Naive thymus-derived CD8-positive, alpha-beta T cell (primary cell): ENCODE results near the gene LRRIQ4. TPM values are rescaled to one million over a fixed set of nuclear protein-coding genes. Genes with fewer than 3 reads are reported as not detected.
A peak's percentile ranks its signal among the peaks of the same experiment; 100 is the strongest.

Source experiments
- ATAC-seq, 2 donors: fragments of 150-1000 bp; cut with Tn5 transposase in 1 of 2; sonication (Bioruptor Pico), chemical (Tn5 transposase) in 1 of 2; 1 replicate in 1 of 2; 2 replicates in 1 of 2; pipeline ENCODE4 v1.10.0; 2021; ENCODE audit warnings: mild to moderate bottlenecking in 2 of 2, moderate library complexity in 2 of 2
- POLR2A ChIA-PET: fragments of 350-600 bp; sonication (Branson Sonifier 250); formaldehyde crosslinking; loops from one replicate; lab custom pipeline; 2021; ENCODE audit warnings: antibody characterized with exemption; lab: Charles Lee
- DNase-seq, 10 donors: peaks; one replicate each; pipeline versions ENCODE4 v3.0.0 to v3.0.0-alpha.2; 2020 to 2022
- H3K27ac Mint-ChIP-seq, 10 donors: one replicate each; pipeline ENCODE4 v1.8.0; 2020 to 2022; ENCODE audit warnings: mild to moderate bottlenecking in 10 of 10, mixed read lengths in 10 of 10, moderate library complexity in 4 of 10, inconsistent platforms in 1 of 10
- H3K27me3 Mint-ChIP-seq, 5 donors: one replicate each; pipeline ENCODE4 v1.8.0; 2021 to 2022; ENCODE audit warnings: mixed read lengths in 5 of 5
- H3K36me3 Mint-ChIP-seq, 3 donors: one replicate each; pipeline ENCODE4 v1.8.0; 2020 to 2022; ENCODE audit warnings: mixed read lengths in 3 of 3, mild to moderate bottlenecking in 2 of 3, inconsistent platforms in 1 of 3
- H3K4me1 Mint-ChIP-seq, 4 donors: one replicate each; pipeline ENCODE4 v1.8.0; 2021 to 2022; ENCODE audit warnings: mixed read lengths in 4 of 4
- H3K4me3 Mint-ChIP-seq, 10 donors: one replicate each; pipeline ENCODE4 v1.8.0; 2020 to 2022; ENCODE audit warnings: mild to moderate bottlenecking in 10 of 10, mixed read lengths in 10 of 10, moderate library complexity in 6 of 10, inconsistent platforms in 1 of 10
- H3K9me3 Mint-ChIP-seq, 9 donors: one replicate each; pipeline ENCODE4 v1.8.0; 2020 to 2022; ENCODE audit warnings: mixed read lengths in 9 of 9, mild to moderate bottlenecking in 3 of 9, inconsistent platforms in 1 of 9, moderate library complexity in 1 of 9
- polyA plus RNA-seq, 3 donors: library from polyadenylated mRNA; unstranded; fragments of 300-500 nt; fragmentation: Illumina TruSeq; gene quantifications; one replicate each; pipeline ENCODE4 v1.2.3, GENCODE V29; 2021
- total RNA-seq, 8 experiments: library from RNA in 2 of 8; stranded (reverse) in 2 of 8; gene quantifications; one replicate each; pipeline ENCODE4 v1.2.3 and lab custom pipeline; 2021 to 2026

Gene LRRIQ4
- total and polyA plus RNA-seq, 5 experiments from 2014 or later = 0.19 TPM; not detected in 4

- Mint-ChIP-seq H3K27me3 (no peaks in the 10 kb centered on the region), H3K27ac (no peak overlapping the region), H3K4me1 (peaks cover 29 to 70% (median 65%) of the 10 kb centered on the region in 4 donors), H3K4me3 (no peak overlapping the region), H3K36me3 (peaks cover 8 to 85% (median 11%) of the 10 kb centered on the region in 3 donors), H3K9me3 (no peaks in the 10 kb centered on the region)
- ATAC-seq (no peak), DNase-seq (no peak)
- POLR2A ChIA-PET = interaction anchor here (1.1 kb wide), 1 partner anchor 13 kb away, joined by 4 read pairs; the partner anchor contains the start of gene TERC
Observed at GRCh38 chr3:169777822-169778221, 34.8 kb upstream of the LRRIQ4 start.

DNA sequence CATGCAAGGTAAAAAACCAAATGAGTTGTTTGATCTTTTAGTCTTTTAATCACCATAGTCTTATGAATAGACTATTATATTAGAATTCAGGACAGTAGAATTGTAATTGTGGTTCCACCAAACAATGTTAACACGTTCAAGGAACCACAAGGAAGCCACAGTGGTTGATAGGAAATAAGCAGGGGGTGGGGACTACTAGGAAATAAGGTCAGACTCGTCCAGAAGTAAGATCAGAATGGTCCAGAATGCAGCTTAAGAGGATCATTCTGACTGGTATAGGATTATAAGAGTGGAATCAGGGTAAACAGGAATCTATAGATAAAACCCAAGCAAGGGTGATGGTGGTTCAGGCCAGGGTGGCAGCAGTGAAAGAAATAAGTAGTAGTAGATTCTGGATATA, 31.9 kb upstream of the LRRIQ4 start:
- no peak for ATAC-seq
- H3K27ac Mint-ChIP-seq = peak overlapping the region in 7 of 10 donors; percentile 2 to 79 (median 28)
- no peaks in the 10 kb centered on the region for H3K9me3 Mint-ChIP-seq

DNA sequence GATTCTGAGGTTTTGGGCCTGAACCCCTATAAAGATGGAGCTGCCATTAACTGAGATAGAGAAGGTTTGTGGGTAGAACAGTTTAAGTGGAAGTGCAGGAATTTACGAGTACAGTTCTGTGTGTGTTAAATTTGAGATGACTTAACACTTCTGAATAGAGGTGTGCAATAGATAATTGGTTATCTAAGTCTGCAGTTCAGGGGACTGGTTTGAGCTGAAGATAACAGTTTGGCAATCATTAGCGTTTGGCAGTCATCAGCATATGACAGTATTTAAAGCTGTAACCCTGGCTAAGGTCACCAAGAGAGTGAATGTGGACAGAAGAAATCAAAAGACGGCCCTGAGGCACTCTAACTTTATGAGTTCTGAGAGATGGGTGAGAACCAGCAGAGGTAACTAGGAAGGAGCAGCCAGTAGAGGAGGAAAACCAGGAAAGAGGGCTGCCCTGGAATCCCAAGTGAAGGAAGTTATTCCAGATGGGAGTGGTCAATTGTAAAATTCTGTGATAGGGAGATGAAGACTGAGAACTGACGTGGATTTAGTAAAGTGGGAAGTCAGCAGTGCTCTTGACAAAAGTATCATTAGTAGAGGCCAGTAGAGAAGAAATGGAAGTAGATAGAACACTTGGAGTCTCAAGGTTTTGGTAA, 31.3 kb upstream of the LRRIQ4 start:
- POLR2A ChIA-PET = interaction anchor here (1.0 kb wide), 1 partner anchor 17 kb away, joined by 3 read pairs; the partner anchor contains the start of gene TERC
- H3K36me3 Mint-ChIP-seq = peaks cover 8 to 86% (median 17%) of the 10 kb centered on the region in 3 donors
- no peak overlapping the region for H3K4me3 Mint-ChIP-seq
- no peaks in the 10 kb centered on the region for H3K27me3 Mint-ChIP-seq
- H3K27ac Mint-ChIP-seq = peak overlapping the region in 8 of 10 donors; percentile 5 to 79 (median 30)
- H3K9me3 Mint-ChIP-seq = no peaks in the 10 kb centered on the region
- peaks cover 20 to 42% (median 40%) of the 10 kb centered on the region in 4 donors for H3K4me1 Mint-ChIP-seq
- no peak for ATAC-seq
- no peak for DNase-seq

More for the DNA sequence above, 31.9 kb upstream of the LRRIQ4 start:
- Mint-ChIP-seq H3K4me3 (peak overlapping the region in 2 of 10 donors; percentile 15 to 36), H3K4me1 (peaks cover 22 to 46% (median 44%) of the 10 kb centered on the region in 4 donors), H3K36me3 (peaks cover 8 to 86% (median 11%) of the 10 kb centered on the region in 3 donors), H3K27me3 (no peaks in the 10 kb centered on the region)
- DNase-seq = no peak
- POLR2A ChIA-PET = interaction anchor here (1.0 kb wide), 1 partner anchor 16 kb away, joined by 3 read pairs; the partner anchor contains the start of gene TERC

GRCh38 chr3:169787120-169787519, 25.6 kb upstream of the LRRIQ4 start:
- no peaks in the 10 kb centered on the region for H3K9me3 Mint-ChIP-seq
- DNase-seq = no peak
- H3K27ac Mint-ChIP-seq = no peak overlapping the region
- no peak overlapping the region for H3K4me3 Mint-ChIP-seq
- no peaks in the 10 kb centered on the region for H3K27me3 Mint-ChIP-seq
- no peak for ATAC-seq
- POLR2A ChIA-PET = no interaction called here
- peaks cover 0 to 66% (median 14%) of the 10 kb centered on the region in 3 donors for H3K36me3 Mint-ChIP-seq
- peaks cover 0 to 8% (median under 1%) of the 10 kb centered on the region in 4 donors for H3K4me1 Mint-ChIP-seq

DNA sequence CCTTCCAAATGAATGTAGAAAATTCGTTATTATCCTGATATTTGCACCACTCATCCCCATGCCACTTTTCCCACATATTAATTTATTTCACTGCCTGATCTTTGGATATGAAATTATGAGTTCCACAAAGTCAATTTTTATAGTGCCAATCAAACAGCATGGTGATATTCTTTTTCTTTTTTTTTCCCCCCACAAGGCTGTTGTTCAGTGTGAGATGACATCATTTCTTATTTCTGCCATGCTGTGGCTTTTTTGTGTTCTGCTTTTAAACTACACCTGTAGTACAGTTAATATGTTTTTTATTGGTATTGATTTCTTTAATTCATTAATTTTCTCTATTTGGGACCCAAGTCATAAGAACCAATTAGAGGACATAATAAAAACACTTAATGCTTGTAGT, 24.9 kb upstream of the LRRIQ4 start:
- no peaks in the 10 kb centered on the region for H3K27me3 Mint-ChIP-seq
- peak overlapping the region in 3 of 10 donors; percentile 32 to 68 (median 48) for H3K27ac Mint-ChIP-seq
- POLR2A ChIA-PET = no interaction called here
- no peak overlapping the region for H3K4me3 Mint-ChIP-seq
- ATAC-seq = no peak
- H3K4me1 Mint-ChIP-seq = peaks cover 0 to 8% (median under 1%) of the 10 kb centered on the region in 4 donors
- no peaks in the 10 kb centered on the region for H3K9me3 Mint-ChIP-seq
- H3K36me3 Mint-ChIP-seq = peaks cover 0 to 61% (median 17%) of the 10 kb centered on the region in 3 donors
- DNase-seq = no peak

DNA sequence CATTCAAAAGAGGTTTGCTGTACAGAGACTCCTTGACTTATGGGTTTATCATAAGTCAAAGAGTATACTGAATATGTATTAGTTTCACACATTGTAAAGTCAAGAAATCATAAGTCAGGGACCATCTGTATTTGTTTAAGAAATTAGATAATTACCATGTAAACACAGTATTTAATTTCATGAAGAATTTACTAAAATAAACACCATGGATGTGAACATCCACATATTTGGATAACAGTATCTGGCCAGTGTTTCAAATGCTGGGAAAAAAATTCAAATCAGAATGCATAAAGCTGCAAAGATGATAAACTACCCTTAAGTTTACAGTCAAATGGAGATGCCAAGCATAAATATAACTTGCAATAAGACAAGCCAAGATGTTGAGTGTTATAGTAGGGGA, 22.5 kb upstream of the LRRIQ4 start:
- POLR2A ChIA-PET = interaction anchor here (0.7 kb wide), 1 partner anchor 17 kb away, joined by 3 read pairs; no protein-coding TSS in a partner anchor
- no peaks in the 10 kb centered on the region for H3K9me3 Mint-ChIP-seq
- ATAC-seq (no peak), DNase-seq (no peak)
- H3K4me3 Mint-ChIP-seq = no peak overlapping the region
- H3K36me3 Mint-ChIP-seq = peaks cover 0 to 46% (median 19%) of the 10 kb centered on the region in 3 donors
- H3K27ac Mint-ChIP-seq = peak overlapping the region in 1 of 10 donors; percentile 55
- H3K27me3 Mint-ChIP-seq = no peaks in the 10 kb centered on the region
- H3K4me1 Mint-ChIP-seq = peaks cover 0 to 8% (median under 1%) of the 10 kb centered on the region in 4 donors

DNA sequence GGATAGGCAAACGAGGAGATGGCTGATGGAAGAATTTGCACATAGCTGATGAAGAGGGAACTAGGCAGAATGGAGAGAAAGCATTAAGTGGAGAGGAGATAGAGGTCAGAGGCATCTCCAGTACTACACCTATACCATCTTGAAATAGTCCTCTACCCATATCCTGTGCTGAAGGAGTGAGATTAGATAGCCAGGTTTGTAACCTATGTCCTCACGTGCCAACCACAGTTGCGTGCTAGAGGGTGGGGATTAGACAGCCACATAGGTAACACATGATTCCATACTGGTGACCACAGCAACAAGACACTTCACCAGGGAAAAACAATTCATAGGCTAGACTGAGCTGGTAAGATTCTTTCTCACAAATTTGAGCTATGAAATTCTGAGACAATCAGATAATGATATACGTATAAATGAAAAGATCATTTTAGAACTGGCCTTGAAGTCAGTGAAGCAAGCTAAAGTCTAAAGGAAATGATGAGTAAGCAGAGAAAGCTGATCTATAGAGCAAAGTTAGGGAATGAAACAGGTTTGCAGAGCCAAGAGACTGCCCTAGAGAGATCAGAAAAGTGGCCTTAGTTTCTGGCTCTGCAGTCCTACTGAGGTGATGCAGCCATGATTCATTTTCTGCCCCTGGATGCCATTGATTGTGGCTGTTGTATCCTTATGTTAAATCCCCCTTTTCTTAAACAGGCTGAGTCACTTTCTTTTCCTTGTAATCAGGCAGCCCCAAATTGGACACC, 21.8 kb upstream of the LRRIQ4 start:
- peaks cover 0 to 8% (median under 1%) of the 10 kb centered on the region in 4 donors for H3K4me1 Mint-ChIP-seq
- no peak for DNase-seq
- ATAC-seq = no peak
- POLR2A ChIA-PET = interaction anchor here (0.7 kb wide), 1 partner anchor 17 kb away, joined by 3 read pairs; no protein-coding TSS in a partner anchor
- peaks cover 0 to 40% (median 14%) of the 10 kb centered on the region in 3 donors for H3K36me3 Mint-ChIP-seq
- no peaks in the 10 kb centered on the region for H3K27me3 Mint-ChIP-seq
- H3K4me3 Mint-ChIP-seq = no peak overlapping the region
- H3K27ac Mint-ChIP-seq = peak overlapping the region in 2 of 10 donors; percentile 2 to 55
- H3K9me3 Mint-ChIP-seq = no peaks in the 10 kb centered on the region

DNA sequence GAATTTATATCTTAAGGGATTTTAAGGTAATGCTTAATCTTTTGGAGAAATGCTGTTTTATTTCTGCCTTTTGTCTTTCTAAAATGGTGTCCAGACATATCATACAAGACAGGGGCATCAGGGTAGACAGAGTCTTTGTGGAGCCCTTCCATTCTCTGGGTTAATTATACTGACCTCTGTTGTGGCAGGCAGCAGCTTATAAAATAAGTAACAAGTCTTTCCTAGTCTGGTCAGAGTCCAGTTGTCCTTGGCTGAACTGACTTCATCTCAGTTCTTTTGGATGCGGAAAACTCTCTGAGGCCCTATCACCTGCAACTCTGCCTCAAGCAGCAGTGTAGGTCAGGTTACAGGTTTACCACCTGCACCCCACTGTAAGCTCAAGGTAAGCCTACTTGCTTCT, 20.3 kb upstream of the LRRIQ4 start:
- peaks cover 0 to 30% (median 5%) of the 10 kb centered on the region in 3 donors for H3K36me3 Mint-ChIP-seq
- peak overlapping the region in 1 of 10 donors; percentile 0 for H3K27ac Mint-ChIP-seq
- no peaks in the 10 kb centered on the region for H3K27me3 Mint-ChIP-seq
- no peaks in the 10 kb centered on the region for H3K9me3 Mint-ChIP-seq
- POLR2A ChIA-PET = no interaction called here
- DNase-seq (no peak), ATAC-seq (no peak)
- H3K4me3 Mint-ChIP-seq = no peak overlapping the region
- H3K4me1 Mint-ChIP-seq = peaks cover 0 to 6% (median under 1%) of the 10 kb centered on the region in 4 donors

- no peak for DNase-seq
- POLR2A ChIA-PET = no interaction called here
- no peaks in the 10 kb centered on the region for H3K9me3 Mint-ChIP-seq
Observed at GRCh38 chr3:169804681-169805080, 8.0 kb upstream of the LRRIQ4 start.

DNA sequence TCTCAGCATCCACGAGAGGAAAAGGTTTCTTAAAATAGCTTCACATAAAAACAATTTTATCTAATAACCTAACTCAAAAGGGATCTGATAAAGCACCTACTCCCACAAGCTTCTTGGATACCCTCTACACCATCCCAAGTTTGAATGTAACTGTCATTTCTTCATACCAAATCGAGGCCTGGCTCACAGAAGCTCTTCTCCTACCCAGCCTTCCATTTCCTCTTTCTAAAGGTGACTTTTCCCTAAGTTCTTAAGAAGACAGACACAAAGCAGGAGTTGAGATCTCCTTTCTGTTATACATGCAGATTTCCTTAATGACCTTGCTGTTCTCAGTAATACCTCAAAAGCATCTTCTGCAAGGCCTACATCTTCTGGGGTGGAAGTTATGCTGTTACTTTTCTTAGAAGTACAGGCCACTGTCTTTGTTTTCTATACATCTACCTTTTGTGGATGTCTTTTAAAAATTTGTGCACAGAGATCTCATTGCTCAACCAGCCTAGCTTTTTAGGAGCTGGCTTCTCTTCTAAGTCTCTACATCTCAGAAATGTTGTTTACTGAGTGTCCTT, 3.4 kb upstream of the LRRIQ4 start:
- POLR2A ChIA-PET = interaction anchor here (0.6 to 0.7 kb wide), 2 partner anchors 9 to 796 kb away, joined by 3 to 6 read pairs; no protein-coding TSS in a partner anchor
- Mint-ChIP-seq H3K4me3 (no peak overlapping the region), H3K27me3 (no peaks in the 10 kb centered on the region), H3K27ac (peak overlapping the region in 2 of 10 donors; percentile 4 to 15), H3K4me1 (peaks cover 17 to 24% (median 22%) of the 10 kb centered on the region in 4 donors), H3K36me3 (no peaks in the 10 kb centered on the region), H3K9me3 (no peaks in the 10 kb centered on the region)
- DNase-seq (no peak), ATAC-seq (no peak)

More at GRCh38 chr3:169804681-169805080, 8.0 kb upstream of the LRRIQ4 start:
- no peaks in the 10 kb centered on the region for H3K27me3 Mint-ChIP-seq
- H3K36me3 Mint-ChIP-seq = no peaks in the 10 kb centered on the region
- no peaks in the 10 kb centered on the region for H3K4me1 Mint-ChIP-seq
- ATAC-seq = no peak
- H3K4me3 Mint-ChIP-seq = no peak overlapping the region
- no peak overlapping the region for H3K27ac Mint-ChIP-seq

GRCh38 chr3:169811631-169812331, 889 bp upstream of the LRRIQ4 start:
- peak in 4 of 10 donors; percentile 19 to 69 (median 27) for DNase-seq
- H3K9me3 Mint-ChIP-seq = peaks cover 2 to 19% (median 10%) of the 10 kb centered on the region in 9 donors
- POLR2A ChIA-PET = interaction anchor here (1.1 to 3.5 kb wide), 5 partner anchors 39 to 155 kb away, joined by 3 to 21 read pairs (median 5); partner anchors contain the start of genes ACTRT3, MYNN, SEC62 and TERC
- H3K27me3 Mint-ChIP-seq = no peaks in the 10 kb centered on the region
- H3K36me3 Mint-ChIP-seq = peaks cover 0 to 6% (median 4%) of the 10 kb centered on the region in 3 donors
- H3K4me1 Mint-ChIP-seq = peaks cover 18 to 24% (median 22%) of the 10 kb centered on the region in 4 donors
- H3K4me3 Mint-ChIP-seq = peak overlapping the region; percentile 78 to 93 (median 88)
- ATAC-seq = peak; percentile 37 to 48
- H3K27ac Mint-ChIP-seq = peak overlapping the region in 8 of 10 donors; percentile 24 to 83 (median 68)
